HepG2 (cell line): Measurements from ENCODE around the gene LMX1B. TPM values are rescaled to one million over a fixed set of nuclear protein-coding genes. Genes with fewer than 3 reads are reported as not detected.

ENCODE experiments used
- ATAC-seq: fragments of 200-7000 bp; cut with Tn5 transposase; 3 replicates; pipeline ENCODE4 v1.9.1; 2020; ENCODE audit warnings: mild to moderate bottlenecking, moderate library complexity
- BruUV-seq: library from RNA; stranded (reverse); fragments of 400-500 nt; replicated peaks from 2 replicates; lab custom pipeline; 2021; lab: Mats Ljungman, UMichigan
- CTCF ChIA-PET: fragments of 300-600 bp; formaldehyde crosslinking; extraction: SDS; loops from one replicate; lab custom pipeline; 2021; ENCODE audit warnings: low total read pairs, inconsistent platforms, low intra/inter-chr PET ratio; lab: Yijun Ruan, JAX
- POLR2A ChIA-PET: fragments of 350-600 bp; sonication (Branson Sonifier 250); formaldehyde crosslinking; loops from one replicate; lab custom pipeline; 2020; ENCODE audit warnings: antibody characterized with exemption, inconsistent platforms; lab: Yijun Ruan, JAX
- DNase-seq: peaks from one replicate; pipeline ENCODE4 v3.0.0-alpha.2; 2015; ENCODE audit warnings: low spot score
- FAIRE-seq: peaks from 3 replicates; lab custom pipeline; 2011; peaks lifted over from hg19 to GRCh38; lab: Jason Lieb, UNC
- H2AFZ ChIP-seq: one replicate; pipeline ENCODE4 v1.6.1; 2011; ENCODE audit warnings: low read length, inconsistent platforms
- H3K27ac ChIP-seq: fragments of 300-600 bp; 3 replicates; pipeline ENCODE4 v1.8.0; 2011; ENCODE audit warnings: mixed run types, mild to moderate bottlenecking, mixed read lengths, low read length, inconsistent platforms; ENCODE audit not compliant: insufficient read depth; ENCODE audit errors: extremely low read length
- H3K27me3 ChIP-seq, 2 experiments: fragments of 200-600 bp in 1 of 2; 2 replicates in 1 of 2; 3 replicates in 1 of 2; pipeline versions ENCODE4 v1.6.0 to v1.8.0; 2011; ENCODE audit warnings: low read length in 2 of 2, mild to moderate bottlenecking in 2 of 2, moderate library complexity in 2 of 2, inconsistent platforms in 1 of 2; ENCODE audit not compliant: insufficient read depth in 2 of 2, control insufficient read depth in 1 of 2
- H3K36me3 ChIP-seq, 2 experiments: fragments of 200-600 bp in 1 of 2; replicated peaks in 1 of 2; 2 replicates in 1 of 2; 3 replicates in 1 of 2; pipeline versions ENCODE4 v1.5.1 to v1.8.0; 2011; ENCODE audit warnings: low read length in 2 of 2, inconsistent platforms in 1 of 2; ENCODE audit not compliant: insufficient read depth in 2 of 2, control insufficient read depth in 1 of 2
- H3K4me1 ChIP-seq: 2 replicates; pipeline ENCODE4 v1.5.1; 2012; ENCODE audit warnings: low read length, inconsistent platforms; ENCODE audit not compliant: insufficient read depth
- H3K4me2 ChIP-seq: 2 replicates; pipeline ENCODE4 v1.6.0; 2011; ENCODE audit warnings: low read depth, low read length, inconsistent platforms
- H3K4me3 ChIP-seq, 3 experiments: fragments of 200-600 bp in 1 of 3; sonication (generic), shearing (Covaris generic) in 1 of 3; replicated peaks in 1 of 3; 2 replicates each; pipeline ENCODE4 v1.5.1; 2011 to 2016; ENCODE audit warnings: low read length in 3 of 3, inconsistent platforms in 2 of 3, low read depth in 2 of 3, mild to moderate bottlenecking in 2 of 3, control low read depth in 1 of 3, mixed read lengths in 1 of 3; ENCODE audit not compliant: insufficient read depth in 1 of 3
- H3K79me2 ChIP-seq: one replicate; pipeline ENCODE4 v1.6.1; 2011; ENCODE audit warnings: low read length, inconsistent platforms; ENCODE audit not compliant: insufficient read depth
- H3K9ac ChIP-seq: 2 replicates; pipeline ENCODE4 v1.6.0; 2011; ENCODE audit warnings: mild to moderate bottlenecking, low read depth, low read length, inconsistent platforms; ENCODE audit not compliant: insufficient read depth
- H3K9me3 ChIP-seq: 2 replicates; pipeline ENCODE4 v1.5.1; 2012; ENCODE audit warnings: mild to moderate bottlenecking, low read length
- H4K20me1 ChIP-seq: 2 replicates; pipeline ENCODE4 v1.6.0; 2011; ENCODE audit warnings: inconsistent platforms, mild to moderate bottlenecking, low read length, moderate library complexity; ENCODE audit not compliant: insufficient read depth
- ARNTL ChIP-seq: sonication (generic); formaldehyde crosslinking; IDR thresholded peaks from 2 replicates; pipeline ENCODE4 v1.4.0; 2020; ENCODE audit warnings: mild to moderate bottlenecking, missing genetic modification reagents
- JDP2 ChIP-seq: sonication (generic); formaldehyde crosslinking; IDR thresholded peaks from 2 replicates; pipeline ENCODE4 v1.8.1; 2022; ENCODE audit warnings: missing genetic modification reagents, borderline replicate concordance
- ZBTB46 ChIP-seq: sonication (generic); formaldehyde crosslinking; IDR thresholded peaks from 2 replicates; pipeline ENCODE4 v1.4.0; 2020; ENCODE audit warnings: mild to moderate bottlenecking, missing genetic modification reagents, borderline replicate concordance
- ZNF567 ChIP-seq: sonication (generic); formaldehyde crosslinking; IDR thresholded peaks from 2 replicates; pipeline ENCODE4 v1.8.1; 2023; ENCODE audit warnings: mild to moderate bottlenecking, missing genetic modification reagents, borderline replicate concordance
- WGBS: methylation state at CpG from one replicate; pipeline ENCODE4 v1.1.6; 2017; ENCODE audit warnings: low lambda C conversion rate; 5-methylcytosine and 5-hydroxymethylcytosine counted together
- in situ Hi-C: cut with HindIII; loops from 2 replicates; pipeline ENCODE4 v1.10.0; 2017; ENCODE audit warnings: low pct_unique_long_range_greater_than_20kb; ENCODE audit not compliant: extremely low pct_ligation_motif_present
- intact Hi-C: fragments of 100-400 bp; cut with micrococcal nuclease; formaldehyde crosslinking; loops from one replicate; pipeline ENCODE4 v1.10.0; 2022; ENCODE audit not compliant: unreplicated experiment
- polyA plus RNA-seq, 8 experiments: library from polyadenylated mRNA; depleted of rRNA in 3 of 8; stranded (reverse) in 7 of 8; unstranded in 1 of 8; fragments of >200 nt; fragmentation: Illumina TruSeq in 4 of 8; extraction: Trizol in 4 of 8; gene quantifications; 2 replicates each; pipeline versions ENCODE4 v1.2.1 to v1.2.3, GENCODE V29; 2011 to 2016; ENCODE audit warnings: low read depth in 4 of 8, missing spikeins in 1 of 8, mixed read lengths in 1 of 8; ENCODE audit not compliant: insufficient read depth in 1 of 8
- total RNA-seq, 5 experiments: library from RNA; depleted of rRNA; stranded (reverse); fragments of >200 nt; fragmentation: Illumina TruSeq; extraction: Trizol; gene quantifications; 2 replicates each; pipeline ENCODE4 v1.2.3, GENCODE V29; 2016; ENCODE audit warnings: low read depth in 1 of 5

The LMX1B gene
- total and polyA plus RNA-seq, 2 of the 13 experiments (the other 11 are each of a cell fraction or from before 2014, with no cell fraction given), result not detected

GRCh38 chr9:126666155-126666803 is 52.6 kb downstream of the LMX1B start:
- Histone ChIP-seq H3K36me3 (no peaks in the 10 kb centered on the region), H3K9me3 (no peaks in the 10 kb centered on the region), H3K79me2 (no peaks in the 10 kb centered on the region), H3K4me3 (no peak overlapping the region), H3K9ac (no peak overlapping the region), H3K27me3 (peaks cover 8 to 53% of the 10 kb centered on the region in 2 experiments), H2AFZ (no peak overlapping the region), H3K4me1 (peaks cover 10% of the 10 kb centered on the region; the same call in 1 of the 2 replicates), H4K20me1 (no peaks in the 10 kb centered on the region), H3K4me2 (no peak overlapping the region), H3K27ac (no peak overlapping the region)
- ChIA-PET POLR2A (no interaction called here), CTCF (no interaction called here)
- FAIRE-seq (no peak), ATAC-seq (no peak), DNase-seq (no peak)
- no TSS peak for BruUV-seq
- WGBS, result 43% methylated on average over 13 of the region's 13 CpGs
- intact Hi-C loops (no loop called here), in situ Hi-C loops (no loop called here)
- TF ChIP-seq ZNF567 (CRISPR knock-in tag), result no peak
- TF ChIP-seq JDP2 (CRISPR knock-in tag), result no peak
- TF ChIP-seq ZBTB46 (CRISPR knock-in tag), result no peak
- TF ChIP-seq ARNTL (CRISPR knock-in tag), result no peak
